Amniotic epithelial cell (primary cell): ENCODE results near the gene CAP2.
"Not testable (repeated sequence)": the region's sequence is repeated elsewhere in the genome, so short reads cannot be mapped to it uniquely, and the experiment has no call there.

ENCODE experiments used
- DNase-seq: peaks from one replicate; pipeline ENCODE4 v3.0.0-alpha.2; 2010; ENCODE audit warnings: low read depth

Gene CAP2

GRCh38 chr6:17397764-17398194, 4.4 kb downstream of the CAP2 start:
- DNase-seq, result peak; percentile 88

DNA sequence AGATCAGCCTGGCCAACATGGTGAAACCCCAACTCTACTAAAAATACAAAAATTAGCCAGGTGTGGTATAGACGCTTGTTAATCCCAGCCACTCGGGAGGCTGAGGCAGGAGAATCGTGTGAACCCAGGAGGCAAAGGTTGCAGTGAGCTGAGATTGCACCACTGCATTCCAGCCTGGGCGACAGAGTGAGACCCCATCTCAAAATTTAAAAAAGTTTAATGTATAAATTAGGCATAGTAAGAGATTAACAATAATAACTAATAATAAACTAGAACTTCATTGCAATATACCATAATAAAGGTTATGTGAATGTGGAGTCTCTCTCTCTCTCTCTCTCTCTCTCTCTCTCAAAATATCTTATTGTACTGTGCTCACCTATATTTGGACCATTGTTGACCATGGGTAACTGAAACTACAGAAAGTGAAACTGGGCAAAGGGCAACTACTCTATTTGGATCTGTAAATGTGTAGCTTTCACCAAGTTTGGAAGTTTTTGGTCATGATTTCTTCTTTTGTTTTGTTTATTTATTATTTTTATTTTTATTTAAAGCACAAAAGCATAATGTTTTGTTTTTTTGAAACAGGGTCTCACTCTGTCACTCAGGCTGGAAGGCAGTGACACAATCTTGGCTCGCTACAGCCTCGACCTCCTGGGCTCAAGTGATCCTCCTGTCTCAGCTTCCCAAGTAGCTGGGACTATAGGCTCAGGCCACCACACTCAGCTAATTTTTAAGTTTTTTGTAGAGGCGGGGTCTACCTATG, 12.0 kb downstream of the CAP2 start:
- DNase-seq, result not testable (repeated sequence)

DNA sequence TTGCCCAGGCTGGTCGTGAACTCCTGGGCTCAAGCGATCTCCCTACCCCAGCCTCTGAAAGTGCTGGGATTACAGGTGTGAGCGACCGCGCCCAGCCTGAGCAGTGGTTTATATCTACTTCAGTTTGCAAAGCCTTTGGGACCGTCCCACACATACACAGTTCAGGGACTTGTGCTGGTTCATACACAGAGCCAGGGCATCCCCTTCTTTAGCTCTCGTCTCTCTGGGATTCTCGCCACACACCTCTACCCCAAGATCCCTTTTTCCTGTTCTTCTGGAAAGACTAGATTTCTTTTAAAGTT, 12.5 kb downstream of the CAP2 start:
- DNase-seq, result no peak

- DNase-seq, result no peak
Observed at GRCh38 chr6:17408081-17408480, 14.7 kb downstream of the CAP2 start.

DNA sequence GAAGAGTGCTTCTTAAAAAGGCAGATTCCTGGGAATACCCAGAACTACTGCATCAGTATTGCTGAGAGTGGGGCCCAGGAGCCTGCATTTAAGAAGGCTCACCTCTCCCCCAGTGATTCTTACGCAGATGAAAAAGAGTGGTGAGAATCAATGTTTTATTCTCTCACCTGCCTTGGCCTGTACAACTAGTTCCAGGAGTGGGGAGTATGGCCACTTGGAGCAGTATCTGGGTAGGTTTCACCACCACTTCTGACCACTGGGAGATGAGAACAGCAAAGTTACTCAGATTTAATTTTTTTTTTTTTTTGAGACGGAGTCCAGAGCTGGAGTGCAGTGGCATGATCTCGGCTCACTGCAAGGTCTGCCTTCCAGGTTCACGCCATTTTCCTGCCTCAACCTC, 16.9 kb downstream of the CAP2 start:
- DNase-seq, result no peak

GRCh38 chr6:17413313-17413750, 19.9 kb downstream of the CAP2 start:
- peak; percentile 24 for DNase-seq

- not testable (repeated sequence) for DNase-seq
Observed at GRCh38 chr6:17414395-17414794, 21.0 kb downstream of the CAP2 start.

DNA sequence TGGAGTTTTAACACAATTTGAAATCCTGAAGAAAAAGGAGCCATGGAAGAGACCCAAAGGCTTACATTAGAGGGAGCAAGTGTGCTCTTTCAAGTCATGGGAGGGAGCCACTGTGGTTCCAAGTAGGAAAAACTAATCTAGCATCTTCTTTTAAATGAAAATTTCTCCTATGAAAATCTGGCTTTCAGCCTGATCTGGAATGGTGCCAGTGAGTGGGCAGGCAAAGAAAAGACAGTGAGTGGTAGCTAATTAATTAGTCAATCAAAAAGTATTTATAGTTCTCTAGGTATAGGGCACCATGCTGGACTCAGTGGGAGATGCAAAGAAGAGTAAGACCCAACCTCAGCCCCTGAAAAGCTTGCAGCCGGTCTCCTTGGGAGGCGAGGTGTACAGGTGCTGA, 21.9 kb downstream of the CAP2 start:
- no peak for DNase-seq

DNA sequence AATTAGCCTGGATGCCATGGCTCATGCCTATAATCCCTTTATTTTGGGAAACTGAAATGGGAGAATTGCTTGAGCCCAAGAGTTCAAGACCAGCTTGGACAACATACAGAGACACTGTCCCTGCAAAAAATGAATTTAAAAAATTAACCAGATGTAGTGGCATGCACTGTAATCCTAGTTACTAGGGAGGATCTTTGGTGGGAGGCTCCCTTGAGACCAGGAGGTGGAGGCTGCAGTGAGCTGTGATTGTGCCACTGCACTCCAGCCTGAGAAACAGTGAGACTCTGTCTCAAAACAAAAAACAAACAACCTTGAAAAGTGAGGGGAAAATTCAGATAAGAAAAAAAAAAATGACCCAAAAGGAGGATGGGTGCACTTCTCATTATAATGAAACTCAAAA, 23.4 kb downstream of the CAP2 start:
- no peak for DNase-seq

GRCh38 chr6:17417817-17418216, 24.4 kb downstream of the CAP2 start:
- peak; percentile 79 for DNase-seq

DNA sequence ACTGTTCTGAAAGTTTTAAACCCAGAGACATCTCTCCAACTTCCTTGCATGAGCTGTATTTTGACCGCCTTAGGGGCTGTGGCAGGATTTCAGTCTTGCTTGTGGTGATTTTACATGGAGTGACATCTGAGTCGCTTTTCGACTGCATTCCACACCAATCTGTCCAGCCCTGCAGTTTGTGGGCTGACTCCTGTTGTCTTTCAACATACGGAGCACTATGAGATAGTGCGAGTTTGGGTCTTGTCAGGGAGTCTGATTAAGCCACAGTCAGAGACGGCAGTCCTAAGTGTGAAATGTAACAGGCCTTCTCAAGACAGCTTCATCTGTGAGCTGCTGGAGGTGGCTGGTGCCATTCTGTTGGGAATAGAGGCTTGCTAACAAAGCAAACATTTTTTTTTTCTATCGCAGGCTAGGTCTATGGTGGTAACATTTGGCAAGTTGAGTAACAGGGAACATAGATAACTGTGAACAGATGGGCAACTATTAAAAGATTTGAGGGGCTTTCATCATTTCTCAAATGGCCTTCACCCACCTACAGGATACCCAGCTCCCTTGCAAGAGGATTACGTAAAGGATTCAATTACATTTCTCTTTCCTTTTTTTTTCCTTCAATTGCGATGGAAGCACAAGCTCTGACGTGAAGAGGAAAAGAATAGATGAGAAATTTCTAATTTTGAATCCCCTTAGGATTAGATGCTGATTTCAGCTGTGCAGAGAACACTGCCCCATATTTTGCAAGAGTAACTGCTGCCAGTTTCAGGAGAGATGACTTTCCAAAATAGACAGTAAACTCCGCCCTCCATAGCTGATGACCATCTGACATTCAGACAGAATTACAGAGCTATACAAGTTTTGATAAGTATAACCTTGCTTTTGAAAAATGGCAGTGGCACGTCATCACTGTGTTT, 25.1 kb downstream of the CAP2 start:
- DNase-seq, result peak; percentile 61

DNA sequence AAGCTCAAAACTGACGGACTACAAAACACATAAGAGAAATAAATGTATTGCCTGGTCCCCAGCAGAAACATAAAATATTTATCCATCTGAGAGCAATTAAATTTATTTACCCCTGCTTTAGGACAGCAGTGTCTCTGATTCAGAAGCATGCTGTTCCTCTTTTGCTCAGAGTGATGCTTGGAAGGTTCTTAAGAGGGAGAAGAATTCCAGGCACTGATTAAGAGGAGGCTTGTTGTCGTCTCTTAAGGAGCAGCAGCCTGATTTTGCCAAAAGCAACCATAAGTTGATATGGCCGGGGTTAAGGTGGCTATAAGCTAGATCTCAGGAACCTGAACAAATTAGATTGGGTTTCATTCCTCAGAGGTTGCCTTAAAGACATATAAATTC, 25.8 kb downstream of the CAP2 start:
- DNase-seq, result no peak

DNA sequence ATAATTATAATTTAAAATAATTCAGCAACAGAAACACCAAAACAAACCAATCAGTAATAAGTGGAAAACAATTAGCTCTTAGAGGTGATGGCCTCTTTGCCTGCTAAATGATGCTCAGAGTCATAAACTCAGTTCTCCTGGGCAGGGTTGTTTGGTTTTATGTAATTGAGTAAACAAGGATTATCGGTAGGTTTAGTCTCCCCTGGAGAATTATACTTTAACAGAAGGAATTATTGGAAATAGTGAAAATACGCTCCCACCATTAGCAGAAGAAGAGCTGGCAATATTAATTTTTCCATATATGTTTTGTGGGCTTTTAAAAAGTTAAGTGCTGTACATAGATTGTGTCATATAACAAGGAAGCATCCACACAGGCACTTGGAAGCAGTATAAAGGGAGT, 27.0 kb downstream of the CAP2 start:
- DNase-seq, result no peak

- DNase-seq, result no peak
Observed at GRCh38 chr6:17421406-17421805, 28.0 kb downstream of the CAP2 start.

- DNase-seq, result no peak
Observed at GRCh38 chr6:17423026-17423425, 29.6 kb downstream of the CAP2 start.

- no peak for DNase-seq
Observed at GRCh38 chr6:17427062-17427461, 33.7 kb downstream of the CAP2 start.

- DNase-seq, result no peak
Observed at GRCh38 chr6:17427617-17428016, 34.2 kb downstream of the CAP2 start.

DNA sequence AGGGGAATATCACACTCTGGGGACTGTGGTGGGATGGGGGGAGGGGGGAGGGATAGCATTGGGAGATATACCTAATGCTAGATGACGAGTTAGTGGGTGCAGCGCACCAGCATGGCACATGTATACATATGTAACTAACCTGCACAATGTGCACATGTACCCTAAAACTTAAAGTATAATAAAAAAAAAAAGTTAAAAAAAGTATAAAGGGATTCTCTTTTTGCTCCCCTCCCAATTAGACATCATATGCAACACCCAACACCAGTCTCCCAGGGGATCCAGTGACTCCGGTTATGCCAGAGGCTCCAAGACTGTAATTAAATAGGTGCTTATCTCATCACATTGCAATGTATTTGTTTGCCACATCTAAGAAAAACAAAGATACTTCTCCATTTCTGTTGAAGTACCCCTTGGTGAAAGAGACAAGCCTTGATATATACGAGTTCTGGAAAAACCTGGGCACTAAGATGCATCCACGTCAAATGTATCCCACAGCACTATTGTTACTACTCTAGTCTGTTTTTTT, 35.3 kb downstream of the CAP2 start:
- DNase-seq, result not testable (repeated sequence)

DNA sequence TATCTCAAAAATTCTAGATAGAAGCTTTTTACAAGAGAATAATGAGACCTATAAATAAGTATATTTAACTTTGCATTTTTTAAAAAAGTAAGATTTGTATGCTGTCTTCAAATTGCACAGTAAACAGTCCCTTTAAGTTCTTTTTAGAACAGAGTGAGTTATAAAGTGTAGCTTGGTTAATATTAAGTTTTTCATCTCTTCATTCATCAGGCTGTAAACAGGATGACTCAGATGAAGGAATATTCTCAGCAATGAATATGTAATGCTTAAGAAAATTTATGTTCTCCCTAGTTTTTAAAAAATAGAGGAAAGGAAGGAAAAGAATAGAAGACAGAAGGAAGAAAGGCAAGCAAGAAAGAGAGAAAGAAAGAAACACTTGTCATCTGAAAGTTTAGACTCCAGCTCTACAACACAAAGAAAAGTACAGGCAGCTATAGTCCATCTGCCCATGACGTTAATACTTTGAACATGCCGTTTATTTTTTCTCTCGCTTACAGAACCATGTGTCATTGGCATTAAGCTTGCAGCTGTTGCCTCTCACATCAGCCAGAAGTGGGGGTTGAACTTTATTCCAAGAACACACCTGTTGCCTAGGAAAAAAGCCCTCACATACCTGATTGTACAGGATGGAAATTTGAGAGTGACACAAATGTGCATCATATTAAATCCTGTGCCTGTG, 36.1 kb downstream of the CAP2 start:
- peak; percentile 44 for DNase-seq

GRCh38 chr6:17431581-17431980, 38.2 kb downstream of the CAP2 start:
- DNase-seq, result peak; percentile 58

DNA sequence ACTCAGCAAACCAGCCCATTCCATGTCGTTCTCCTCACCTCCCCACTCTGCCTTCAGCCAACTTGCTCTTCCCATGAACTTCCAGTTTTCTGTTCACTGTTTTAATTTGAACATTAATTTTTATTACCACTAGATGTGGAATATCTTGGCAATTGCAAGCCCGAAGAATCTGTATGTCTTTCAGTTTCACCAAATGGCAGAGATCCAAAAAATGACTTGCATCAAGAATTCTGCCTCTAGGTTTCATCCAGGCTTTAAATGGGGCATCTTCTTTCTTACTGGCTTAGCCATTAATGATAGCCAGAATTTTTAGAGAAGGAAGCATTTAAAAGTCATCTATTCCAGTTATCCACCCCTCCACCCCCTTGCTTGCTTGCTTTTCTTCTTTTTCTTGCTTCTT, 39.0 kb downstream of the CAP2 start:
- no peak for DNase-seq

- no peak for DNase-seq
Observed at GRCh38 chr6:17439243-17439993, 46.0 kb downstream of the CAP2 start.
